PC-9 (cell line): ENCODE results near the gene LARGE1. TPM values are rescaled to one million over a fixed set of nuclear protein-coding genes. Genes with fewer than 3 reads are reported as not detected.

Source experiments
- BruUV-seq: library from RNA; stranded (reverse); fragments of 400-500 nt; replicated peaks from 2 replicates; lab custom pipeline; 2021; lab: Mats Ljungman, UMichigan
- CTCF ChIA-PET: fragments of 300-600 bp; sonication (Branson Sonifier 250); formaldehyde crosslinking; loops from one replicate; lab custom pipeline; 2022; ENCODE audit warnings: antibody characterized with exemption; lab: Charles Lee
- POLR2A ChIA-PET: fragments of 300-600 bp; sonication (Branson Sonifier 250); formaldehyde crosslinking; loops from one replicate; lab custom pipeline; 2022; ENCODE audit warnings: antibody characterized with exemption; ENCODE audit not compliant: unreplicated experiment; lab: Charles Lee
- DNase-seq, 2 experiments: peaks; one replicate each; pipeline versions ENCODE4 v3.0.0 to v3.0.0-alpha.2; 2015 to 2022; ENCODE audit warnings: mixed read lengths in 1 of 2
- H2AFZ ChIP-seq: fragments of 200-600 bp; sonication (generic); 2 replicates; pipeline ENCODE4 v1.8.1; 2017; ENCODE audit warnings: antibody characterized with exemption
- H3F3A ChIP-seq: fragments of 200-600 bp; sonication (generic); 2 replicates; pipeline ENCODE4 v1.8.1; 2017; ENCODE audit warnings: antibody characterized with exemption, mild to moderate bottlenecking, low read depth; ENCODE audit not compliant: insufficient read depth
- H3K27ac ChIP-seq: fragments of 200-600 bp; sonication (generic); 2 replicates; pipeline ENCODE4 v1.6.1; 2016; ENCODE audit warnings: mixed run types
- H3K27me3 ChIP-seq: fragments of 200-600 bp; sonication (generic); 2 replicates; pipeline ENCODE4 v1.6.1; 2016; ENCODE audit warnings: low read depth, mixed run types; ENCODE audit not compliant: insufficient read depth
- H3K36me3 ChIP-seq: fragments of 200-600 bp; sonication (generic); 2 replicates; pipeline ENCODE4 v1.6.1; 2016; ENCODE audit warnings: low read depth, mixed run types
- H3K4me1 ChIP-seq: fragments of 200-600 bp; sonication (generic); replicated peaks from 2 replicates; pipeline ENCODE4 v1.6.1; 2016; ENCODE audit warnings: mixed run types; ENCODE audit not compliant: insufficient read depth
- H3K4me2 ChIP-seq: fragments of 200-600 bp; sonication (generic); 2 replicates; pipeline ENCODE4 v1.6.1; 2017; ENCODE audit warnings: mixed run types
- H3K4me3 ChIP-seq: fragments of 200-600 bp; sonication (generic); 2 replicates; pipeline ENCODE4 v1.6.1; 2016; ENCODE audit warnings: mixed run types
- H3K79me2 ChIP-seq: fragments of 200-600 bp; sonication (generic); 2 replicates; pipeline ENCODE4 v1.6.1; 2017; ENCODE audit warnings: low read depth, mixed run types
- H3K9me2 ChIP-seq: fragments of 200-600 bp; sonication (generic); 2 replicates; pipeline ENCODE4 v1.8.1; 2017; ENCODE audit warnings: mild to moderate bottlenecking; ENCODE audit not compliant: insufficient read depth
- H3K9me3 ChIP-seq: fragments of 200-600 bp; sonication (generic); 2 replicates; pipeline ENCODE4 v1.8.1; 2016; ENCODE audit warnings: low read depth; ENCODE audit not compliant: insufficient read depth
- H4K20me1 ChIP-seq: fragments of 200-600 bp; sonication (generic); 2 replicates; pipeline ENCODE4 v1.8.1; 2017; ENCODE audit not compliant: insufficient read depth
- CTCF ChIP-seq: fragments of 200-600 bp; sonication (generic); conservative IDR thresholded peaks from 2 replicates; pipeline ENCODE4 v1.6.1; 2017; ENCODE audit warnings: mixed run types, antibody characterized with exemption, mild to moderate bottlenecking, moderate library complexity
- EZH2 ChIP-seq: fragments of 200-600 bp; sonication (generic); IDR thresholded peaks from 2 replicates; pipeline ENCODE4 v1.8.0; 2017; ENCODE audit warnings: antibody characterized with exemption, low read depth
- intact Hi-C: fragments of 100-400 bp; cut with micrococcal nuclease; formaldehyde crosslinking; loops from one replicate; pipeline ENCODE4 v1.10.0; 2022; ENCODE audit not compliant: unreplicated experiment
- total RNA-seq: library from RNA; stranded (reverse); gene quantifications from 2 replicates; pipeline ENCODE4 v1.2.3, GENCODE V29; 2021

Gene LARGE1
- total RNA-seq, 1 experiment from 2014 or later: 12.5 TPM

GRCh38 chr22:33354928-33355327 is 565.3 kb downstream of the LARGE1 start:
- no peaks in the 10 kb centered on the region for H3K36me3 ChIP-seq
- no peaks in the 10 kb centered on the region for H3K9me3 ChIP-seq
- H3K4me3 ChIP-seq: no peak overlapping the region
- H3F3A ChIP-seq: no peaks in the 10 kb centered on the region
- ChIA-PET CTCF (no interaction called here), POLR2A (no interaction called here)
- H3K4me1 ChIP-seq: no peaks in the 10 kb centered on the region
- no TSS peak for BruUV-seq
- H3K27ac ChIP-seq: no peak overlapping the region
- H3K27me3 ChIP-seq: no peaks in the 10 kb centered on the region
- no peak overlapping the region for H3K4me2 ChIP-seq
- TF ChIP-seq EZH2 (no peak), CTCF (no peak)
- no peaks in the 10 kb centered on the region for H4K20me1 ChIP-seq
- H2AFZ ChIP-seq: no peak overlapping the region
- DNase-seq: no peak
- intact Hi-C loops: no loop called here
- no peaks in the 10 kb centered on the region for H3K79me2 ChIP-seq
- no peaks in the 10 kb centered on the region for H3K9me2 ChIP-seq

GRCh38 chr22:33353502-33353901 is 566.8 kb downstream of the LARGE1 start:
- H3F3A ChIP-seq: no peaks in the 10 kb centered on the region
- CTCF ChIA-PET: interaction anchor here (0.5 kb wide), 1 partner anchor 198 kb away, joined by 5 read pairs; no protein-coding TSS in a partner anchor
- intact Hi-C loops: no loop called here

GRCh38 chr22:33352768-33353167 is 567.5 kb downstream of the LARGE1 start:
- TF ChIP-seq EZH2 (no peak), CTCF (no peak)
- Histone ChIP-seq H3K4me1 (no peaks in the 10 kb centered on the region), H4K20me1 (no peaks in the 10 kb centered on the region), H3K27me3 (no peaks in the 10 kb centered on the region), H3K9me2 (no peaks in the 10 kb centered on the region), H3F3A (no peaks in the 10 kb centered on the region), H3K4me2 (no peak overlapping the region), H2AFZ (no peak overlapping the region), H3K4me3 (no peak overlapping the region), H3K9me3 (no peaks in the 10 kb centered on the region), H3K36me3 (no peaks in the 10 kb centered on the region), H3K27ac (no peak overlapping the region), H3K79me2 (no peaks in the 10 kb centered on the region)
- ChIA-PET CTCF (no interaction called here), POLR2A (no interaction called here)
- intact Hi-C loops: no loop called here
- DNase-seq: no peak
- no TSS peak for BruUV-seq

More at GRCh38 chr22:33353502-33353901, 566.8 kb downstream of the LARGE1 start:
- Histone ChIP-seq H4K20me1 (no peaks in the 10 kb centered on the region), H3K4me3 (no peak overlapping the region), H2AFZ (no peak overlapping the region), H3K4me2 (no peak overlapping the region), H3K9me2 (no peaks in the 10 kb centered on the region), H3K79me2 (no peaks in the 10 kb centered on the region), H3K9me3 (no peaks in the 10 kb centered on the region), H3K4me1 (no peaks in the 10 kb centered on the region), H3K36me3 (no peaks in the 10 kb centered on the region), H3K27ac (no peak overlapping the region), H3K27me3 (no peaks in the 10 kb centered on the region)
- POLR2A ChIA-PET: no interaction called here
- no TSS peak for BruUV-seq
- DNase-seq: no peak
- TF ChIP-seq CTCF: no peak
- TF ChIP-seq EZH2: no peak
